ENCODE data around the gene ELOVL1. TPM values are rescaled to one million over a fixed set of nuclear protein-coding genes. Genes with fewer than 3 reads are reported as not detected.

Gene ELOVL1
- total and polyA plus RNA-seq, 2 of the 13 experiments (the other 11 are each of a cell fraction or from before 2014, with no cell fraction given) = 55.2 to 77.4 TPM

- TF ChIP-seq ZNF569 (CRISPR knock-in tag; IDR thresholded peaks at IDR 0.05; ENCODE audit: borderline replicate concordance) = no peak
- TF ChIP-seq AKAP8 (CRISPR knock-in tag; IDR thresholded peaks at IDR 0.05) = no peak
- TF ChIP-seq RARA (CRISPR knock-in tag; IDR thresholded peaks at IDR 0.05) = no peak
- no peak for TF ChIP-seq RBFOX2 (IDR thresholded peaks at IDR 0.05; ENCODE audit: low read depth, low read length)
- no peak for TF ChIP-seq DNMT3B (CRISPR knock-in tag; conservative IDR thresholded peaks at IDR 0.05)
- no peak for TF ChIP-seq RNF2 (conservative IDR thresholded peaks at IDR 0.05; ENCODE audit: low read depth)
- no peak for TF ChIP-seq ESRRA (CRISPR knock-in tag; IDR thresholded peaks at IDR 0.05; ENCODE audit: low read depth)
- TF ChIP-seq ZBTB8A (CRISPR knock-in tag; IDR thresholded peaks at IDR 0.05; ENCODE audit: borderline replicate concordance, low read depth) = no peak
- no peak for TF ChIP-seq GTF3A (CRISPR knock-in tag; conservative IDR thresholded peaks at IDR 0.05)
- no peak for TF ChIP-seq MAFF (IDR thresholded peaks at IDR 0.05; ENCODE audit: low read depth, low read length)
- no peak for TF ChIP-seq ATF7 (IDR thresholded peaks at IDR 0.05)
- no peak for TF ChIP-seq ATF7 (CRISPR knock-in tag; IDR thresholded peaks at IDR 0.05)
- no peak for TF ChIP-seq CREB3 (CRISPR knock-in tag; IDR thresholded peaks at IDR 0.05)
- no peak for TF ChIP-seq MIER3 (CRISPR knock-in tag; IDR thresholded peaks at IDR 0.05; ENCODE audit: borderline replicate concordance)
- no peak for TF ChIP-seq DMAP1 (CRISPR knock-in tag; IDR thresholded peaks at IDR 0.05)
- peak; percentile 5; the same call in 1 of the 2 replicates for TF ChIP-seq HOXA3 (CRISPR knock-in tag; IDR thresholded peaks at IDR 0.05)
- no peak for TF ChIP-seq NR2C2 (CRISPR knock-in tag; IDR thresholded peaks at IDR 0.05; ENCODE audit: borderline replicate concordance)
- no peak for TF ChIP-seq ZNF20 (CRISPR knock-in tag; IDR thresholded peaks at IDR 0.05)
- 0 out of 2 replicates have a peak, but pooled peaks have one; percentile 36 for TF ChIP-seq HOXD1 (CRISPR knock-in tag; IDR thresholded peaks at IDR 0.05)
- TF ChIP-seq KDM6A (CRISPR knock-in tag; IDR thresholded peaks at IDR 0.05; ENCODE audit: low read depth) = no peak
- TF ChIP-seq ZNF710 (CRISPR knock-in tag; IDR thresholded peaks at IDR 0.05; ENCODE audit: borderline replicate concordance) = no peak; the same call in 1 of the 2 replicates
- TF ChIP-seq GMEB2 (CRISPR knock-in tag; IDR thresholded peaks at IDR 0.05; ENCODE audit: low read depth) = no peak
- no peak for TF ChIP-seq FLYWCH1 (CRISPR knock-in tag; IDR thresholded peaks at IDR 0.05)
- TF ChIP-seq ARNTL (CRISPR knock-in tag; IDR thresholded peaks at IDR 0.05) = no peak
- TF ChIP-seq DNMT1 (CRISPR knock-in tag; IDR thresholded peaks at IDR 0.05) = no peak
- TF ChIP-seq ZUFSP (CRISPR knock-in tag; IDR thresholded peaks at IDR 0.05; ENCODE audit: borderline replicate concordance) = no peak
- TF ChIP-seq POLR2AphosphoS2 (IDR thresholded peaks at IDR 0.05; ENCODE audit: low read depth, low read length) = no peak
These were observed 9.6 kb downstream of the ELOVL1 start (continued) for GRCh38 chr1:43358121-43358745.
